ENCODE results near the gene TMBIM6.

GRCh38 chr12:49766115-49766455, 24.7 kb downstream of the TMBIM6 start:
- TF ChIP-seq CTCF (IDR thresholded peaks at IDR 0.05) (no peak), POLR2A (IDR thresholded peaks at IDR 0.05) (no peak)

Measured in stomach (tissue), 4 donors.